Parathyroid adenoma (tissue), 2 donors: ENCODE results near the gene FXN.

Experiments used
- H2AFZ ChIP-seq: fragments of 300-600 bp; sonication (generic); one replicate; pipeline ENCODE4 v1.7.0; 2017; ENCODE audit warnings: antibody characterized with exemption, mild to moderate bottlenecking
- H3K27ac ChIP-seq: fragments of 300-600 bp; sonication (generic); one replicate; pipeline ENCODE4 v1.7.0; 2017
- H3K27me3 ChIP-seq: fragments of 300-600 bp; sonication (generic); one replicate; pipeline ENCODE4 v1.7.0; 2017; ENCODE audit warnings: low read length; ENCODE audit not compliant: control insufficient read depth, insufficient read depth
- H3K36me3 ChIP-seq: fragments of 300-600 bp; sonication (generic); one replicate; pipeline ENCODE4 v1.7.0; 2017; ENCODE audit warnings: low read length; ENCODE audit not compliant: control insufficient read depth, insufficient read depth
- H3K4me1 ChIP-seq: fragments of 300-600 bp; sonication (generic); one replicate; pipeline ENCODE4 v1.7.0; 2017; ENCODE audit warnings: control low read depth
- H3K4me2 ChIP-seq: fragments of 300-600 bp; sonication (generic); one replicate; pipeline ENCODE4 v1.7.0; 2017; ENCODE audit warnings: low read length
- H3K4me3 ChIP-seq: fragments of 300-600 bp; sonication (generic); one replicate; pipeline ENCODE4 v1.7.0; 2017; ENCODE audit warnings: low read depth, low read length
- H3K79me2 ChIP-seq: fragments of 300-600 bp; sonication (generic); one replicate; pipeline ENCODE4 v1.7.0; 2017; ENCODE audit warnings: control low read depth
- H3K9ac ChIP-seq: fragments of 300-600 bp; sonication (generic); one replicate; pipeline ENCODE4 v1.7.0; 2017; ENCODE audit warnings: mild to moderate bottlenecking
- H3K9me3 ChIP-seq: fragments of 300-600 bp; sonication (generic); one replicate; pipeline ENCODE4 v1.7.0; 2017; ENCODE audit warnings: low read length; ENCODE audit not compliant: control insufficient read depth
- TF ChIP-seq, protein P1 (sequence below): fragments of 300-600 bp; sonication (generic); IDR thresholded peaks from one replicate; pipeline ENCODE4 v1.7.0; 2017; ENCODE audit warnings: antibody characterized with exemption, mild to moderate bottlenecking
- donor health status: primary hyperparathyroidism.

Gene FXN

DNA sequence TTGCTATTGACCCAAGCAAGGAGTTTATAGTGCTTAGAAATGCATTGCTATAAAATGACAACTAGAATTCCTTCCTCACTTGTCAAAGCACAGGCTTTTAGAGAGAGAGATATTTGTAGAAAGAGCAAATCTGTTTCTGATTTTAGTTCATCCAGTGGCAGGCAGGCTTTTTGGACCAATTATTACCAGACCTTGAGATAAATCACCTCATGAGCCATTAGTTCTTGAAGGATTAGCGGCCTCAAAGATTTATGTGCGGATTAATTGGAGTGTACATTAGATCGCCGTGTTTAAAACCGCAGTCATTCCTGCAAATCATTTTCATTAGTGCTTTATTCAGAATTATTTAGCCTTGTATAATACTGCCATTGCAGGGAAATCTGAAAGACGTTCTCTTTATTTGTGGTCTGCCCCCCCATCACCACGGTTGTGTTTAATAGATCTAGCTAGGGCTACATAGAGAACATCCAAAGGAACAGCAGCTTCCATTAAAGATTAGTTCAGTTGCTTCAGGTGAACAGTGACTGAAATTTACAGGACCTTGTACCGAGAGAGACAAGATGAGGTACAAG, 109.7 kb downstream of the FXN start:
- TF ChIP-seq, protein P1, sequence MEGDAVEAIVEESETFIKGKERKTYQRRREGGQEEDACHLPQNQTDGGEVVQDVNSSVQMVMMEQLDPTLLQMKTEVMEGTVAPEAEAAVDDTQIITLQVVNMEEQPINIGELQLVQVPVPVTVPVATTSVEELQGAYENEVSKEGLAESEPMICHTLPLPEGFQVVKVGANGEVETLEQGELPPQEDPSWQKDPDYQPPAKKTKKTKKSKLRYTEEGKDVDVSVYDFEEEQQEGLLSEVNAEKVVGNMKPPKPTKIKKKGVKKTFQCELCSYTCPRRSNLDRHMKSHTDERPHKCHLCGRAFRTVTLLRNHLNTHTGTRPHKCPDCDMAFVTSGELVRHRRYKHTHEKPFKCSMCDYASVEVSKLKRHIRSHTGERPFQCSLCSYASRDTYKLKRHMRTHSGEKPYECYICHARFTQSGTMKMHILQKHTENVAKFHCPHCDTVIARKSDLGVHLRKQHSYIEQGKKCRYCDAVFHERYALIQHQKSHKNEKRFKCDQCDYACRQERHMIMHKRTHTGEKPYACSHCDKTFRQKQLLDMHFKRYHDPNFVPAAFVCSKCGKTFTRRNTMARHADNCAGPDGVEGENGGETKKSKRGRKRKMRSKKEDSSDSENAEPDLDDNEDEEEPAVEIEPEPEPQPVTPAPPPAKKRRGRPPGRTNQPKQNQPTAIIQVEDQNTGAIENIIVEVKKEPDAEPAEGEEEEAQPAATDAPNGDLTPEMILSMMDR, result no peak
- Histone ChIP-seq H3K4me3 (no peak overlapping the region), H3K27me3 (no peaks in the 10 kb centered on the region), H3K4me1 (no peaks in the 10 kb centered on the region), H3K9me3 (no peaks in the 10 kb centered on the region), H3K4me2 (no peak overlapping the region), H3K36me3 (no peaks in the 10 kb centered on the region), H3K9ac (no peak overlapping the region), H3K79me2 (no peaks in the 10 kb centered on the region), H2AFZ (no peak overlapping the region), H3K27ac (no peak overlapping the region)

DNA sequence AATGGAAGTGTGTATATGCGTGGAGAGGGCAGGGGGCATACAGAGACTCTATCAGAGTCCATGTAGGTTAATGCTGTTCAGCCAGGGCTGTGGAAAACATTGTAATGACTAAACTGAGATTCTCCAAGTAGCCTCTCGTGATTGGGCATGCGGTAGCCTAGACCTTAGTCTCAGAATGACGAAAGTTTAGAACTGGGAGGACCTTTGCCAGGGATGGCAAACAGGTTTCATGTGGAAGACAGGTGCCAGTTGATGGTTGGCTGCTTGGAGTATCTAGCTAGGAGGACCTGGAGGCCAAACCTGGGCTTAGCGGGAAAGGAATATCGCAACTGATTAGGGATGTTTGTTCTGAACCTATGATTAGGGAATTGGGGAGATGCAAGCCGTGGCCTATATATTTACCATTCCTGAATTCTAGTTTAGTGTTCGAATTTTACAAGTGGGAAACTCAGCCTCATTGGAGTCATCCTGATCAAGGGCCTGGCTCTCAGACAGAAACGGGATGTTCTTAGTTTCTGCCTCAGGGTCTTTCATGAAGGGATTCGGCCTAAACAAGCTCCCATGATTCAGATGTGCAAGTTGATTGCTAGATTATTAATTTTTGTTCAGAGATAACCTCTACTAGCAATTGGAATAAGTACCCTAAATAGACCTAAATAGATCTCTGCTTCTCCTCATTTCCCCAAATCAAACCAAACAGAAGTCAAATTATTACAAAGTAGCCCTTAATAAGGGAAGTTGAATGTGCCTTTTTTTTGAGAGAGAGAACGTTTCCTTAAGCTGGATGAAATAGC, 111.7 kb downstream of the FXN start:
- Histone ChIP-seq H3K9ac (no peak overlapping the region), H3K36me3 (no peaks in the 10 kb centered on the region), H3K4me2 (no peak overlapping the region), H3K27me3 (no peaks in the 10 kb centered on the region), H3K9me3 (no peaks in the 10 kb centered on the region), H3K27ac (no peak overlapping the region), H2AFZ (no peak overlapping the region), H3K4me1 (no peaks in the 10 kb centered on the region), H3K4me3 (no peak overlapping the region), H3K79me2 (no peaks in the 10 kb centered on the region)
- TF ChIP-seq, protein P1, result no peak

DNA sequence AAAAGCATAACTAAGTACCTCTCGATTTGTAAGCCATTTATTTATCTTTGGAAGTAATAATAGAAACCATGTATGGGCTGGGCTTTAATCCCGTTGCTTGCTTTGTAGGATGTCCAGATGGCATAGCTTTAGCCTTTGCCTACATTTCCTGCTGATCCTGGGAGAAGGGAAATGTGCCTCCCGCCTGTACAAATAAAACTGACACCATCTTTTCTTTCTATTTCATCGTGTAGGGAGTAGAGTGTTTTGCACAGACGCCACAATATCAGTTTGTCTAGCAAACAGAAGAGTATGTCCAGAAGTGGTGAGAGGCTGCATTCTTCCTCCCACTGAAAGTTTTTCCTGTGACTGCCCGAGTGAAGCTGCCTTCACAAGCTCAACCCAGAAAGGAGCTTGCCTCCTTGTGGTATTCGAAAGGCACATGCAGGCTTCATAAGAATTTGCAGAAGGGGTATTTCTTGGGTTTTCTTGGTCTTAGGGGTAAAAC, 113.8 kb downstream of the FXN start:
- H3K9ac ChIP-seq, result no peak overlapping the region
- no peaks in the 10 kb centered on the region for H3K36me3 ChIP-seq
- H3K4me3 ChIP-seq, result no peak overlapping the region
- H3K4me1 ChIP-seq, result no peaks in the 10 kb centered on the region
- no peaks in the 10 kb centered on the region for H3K27me3 ChIP-seq
- H3K9me3 ChIP-seq, result no peaks in the 10 kb centered on the region
- H3K4me2 ChIP-seq, result no peak overlapping the region
- TF ChIP-seq, protein P1, result no peak
- H2AFZ ChIP-seq, result no peak overlapping the region
- H3K79me2 ChIP-seq, result no peaks in the 10 kb centered on the region
- no peak overlapping the region for H3K27ac ChIP-seq
